ENCODE data around the gene DNPH1.

GRCh38 chr6:43276577-43277305, 47.5 kb upstream of the DNPH1 start:
- TF ChIP-seq CTCF (IDR thresholded peaks at IDR 0.05): no peak
- TF ChIP-seq ZFX (IDR thresholded peaks at IDR 0.05; ENCODE audit: borderline replicate concordance): no peak
